Measurements from ENCODE around the gene DYDC1.
A peak's percentile ranks its signal among the peaks of the same experiment; 100 is the strongest.
"Not testable (repeated sequence)": the region's sequence is repeated elsewhere in the genome, so short reads cannot be mapped to it uniquely, and the experiment has no call there.

DYDC1 gene

DNA sequence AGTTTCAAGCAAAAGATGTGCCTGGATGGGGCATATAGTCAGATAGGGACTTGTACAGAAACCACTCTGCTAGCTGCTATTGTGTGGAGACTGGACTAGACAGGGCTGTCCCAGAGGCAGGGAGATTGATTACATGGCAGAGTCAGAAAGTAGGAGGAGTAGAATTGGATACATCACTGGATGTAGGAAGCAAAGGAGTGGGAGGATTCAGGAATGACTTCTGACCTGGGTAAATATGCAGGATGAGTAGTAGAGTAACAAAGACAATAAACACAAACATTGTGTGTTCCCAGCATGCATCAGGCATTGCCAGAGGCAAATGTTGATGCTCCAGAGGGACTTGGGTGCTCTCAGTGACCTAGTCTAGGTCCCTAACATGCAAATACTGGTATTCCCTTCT, 36.2 kb downstream of the DYDC1 start:
- peak overlapping the region; percentile 79 for H3K27ac ChIP-seq
- TF ChIP-seq, protein P1, sequence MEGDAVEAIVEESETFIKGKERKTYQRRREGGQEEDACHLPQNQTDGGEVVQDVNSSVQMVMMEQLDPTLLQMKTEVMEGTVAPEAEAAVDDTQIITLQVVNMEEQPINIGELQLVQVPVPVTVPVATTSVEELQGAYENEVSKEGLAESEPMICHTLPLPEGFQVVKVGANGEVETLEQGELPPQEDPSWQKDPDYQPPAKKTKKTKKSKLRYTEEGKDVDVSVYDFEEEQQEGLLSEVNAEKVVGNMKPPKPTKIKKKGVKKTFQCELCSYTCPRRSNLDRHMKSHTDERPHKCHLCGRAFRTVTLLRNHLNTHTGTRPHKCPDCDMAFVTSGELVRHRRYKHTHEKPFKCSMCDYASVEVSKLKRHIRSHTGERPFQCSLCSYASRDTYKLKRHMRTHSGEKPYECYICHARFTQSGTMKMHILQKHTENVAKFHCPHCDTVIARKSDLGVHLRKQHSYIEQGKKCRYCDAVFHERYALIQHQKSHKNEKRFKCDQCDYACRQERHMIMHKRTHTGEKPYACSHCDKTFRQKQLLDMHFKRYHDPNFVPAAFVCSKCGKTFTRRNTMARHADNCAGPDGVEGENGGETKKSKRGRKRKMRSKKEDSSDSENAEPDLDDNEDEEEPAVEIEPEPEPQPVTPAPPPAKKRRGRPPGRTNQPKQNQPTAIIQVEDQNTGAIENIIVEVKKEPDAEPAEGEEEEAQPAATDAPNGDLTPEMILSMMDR (conservative IDR thresholded peaks at IDR 0.05), result no peak

DNA sequence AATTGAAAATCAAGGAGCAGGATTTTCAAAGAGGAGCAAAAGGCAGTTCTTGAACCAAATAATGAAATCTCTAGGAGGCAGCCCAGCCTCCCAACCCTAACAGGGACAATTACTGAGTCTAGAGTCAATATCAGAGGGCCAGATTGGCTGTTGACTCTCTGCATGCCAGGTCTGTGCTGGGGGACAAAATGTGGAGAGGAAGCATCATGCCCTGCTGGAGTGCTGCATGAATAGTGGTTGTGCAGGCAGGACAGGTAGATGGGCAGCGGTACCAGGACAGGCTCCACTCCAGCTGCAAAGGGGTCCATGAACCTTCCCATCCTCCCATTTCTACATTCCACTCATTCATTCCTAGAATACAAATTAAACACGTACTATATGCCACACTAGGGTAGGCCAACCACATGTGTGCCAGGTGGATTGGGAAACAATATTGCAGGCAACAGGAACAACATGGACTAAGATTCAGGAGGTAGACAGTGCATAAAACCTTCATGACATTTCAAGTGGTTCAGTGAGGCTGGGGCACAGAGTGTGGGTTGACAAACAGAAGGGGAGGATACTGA, 36.7 kb downstream of the DYDC1 start:
- TF ChIP-seq, protein P1 (conservative IDR thresholded peaks at IDR 0.05), result no peak
- H3K27ac ChIP-seq, result peak overlapping the region; percentile 79

DNA sequence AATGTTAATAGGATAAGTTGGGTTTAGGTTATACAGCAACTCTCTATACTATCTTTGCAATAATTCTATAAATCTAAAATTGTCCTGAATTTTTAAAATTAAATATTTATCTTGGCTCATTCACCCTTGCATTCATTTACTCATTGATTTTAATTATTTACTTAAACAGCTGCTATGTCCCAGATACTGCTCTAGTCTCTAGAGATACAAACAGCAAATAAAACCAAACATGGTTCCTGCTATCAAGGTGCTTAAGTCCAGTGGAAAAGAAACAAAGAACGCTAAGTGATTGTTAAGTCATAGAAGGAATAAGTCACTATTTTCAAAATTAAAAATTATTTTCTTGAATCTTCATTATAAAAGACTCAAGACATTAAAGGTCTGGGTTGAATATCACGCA, 37.2 kb downstream of the DYDC1 start:
- peak overlapping the region; percentile 79 for H3K27ac ChIP-seq

DNA sequence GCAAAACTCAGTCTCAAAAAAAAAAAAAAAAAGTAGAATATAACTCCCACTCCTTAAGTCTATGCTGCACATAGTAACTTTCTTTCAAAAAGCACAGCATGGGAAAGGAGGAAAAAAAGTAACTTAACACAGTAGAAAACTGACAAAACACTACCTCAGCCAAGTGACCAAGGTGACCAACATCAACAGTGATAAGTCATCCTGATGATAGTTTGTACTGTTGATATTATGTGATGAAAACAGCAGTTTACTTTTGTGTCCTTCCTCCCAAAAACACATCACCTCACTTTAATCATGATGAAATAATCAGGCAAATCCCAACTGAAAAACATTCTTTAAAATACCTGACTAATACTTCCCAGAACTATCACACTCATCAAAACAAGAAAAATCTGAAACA, 37.8 kb downstream of the DYDC1 start:
- H3K27ac ChIP-seq, result peak overlapping the region; percentile 79
- TF ChIP-seq, protein P1 (conservative IDR thresholded peaks at IDR 0.05), result no peak

More for the DNA sequence above, 37.2 kb downstream of the DYDC1 start:
- TF ChIP-seq, protein P1 (conservative IDR thresholded peaks at IDR 0.05), result no peak

DNA sequence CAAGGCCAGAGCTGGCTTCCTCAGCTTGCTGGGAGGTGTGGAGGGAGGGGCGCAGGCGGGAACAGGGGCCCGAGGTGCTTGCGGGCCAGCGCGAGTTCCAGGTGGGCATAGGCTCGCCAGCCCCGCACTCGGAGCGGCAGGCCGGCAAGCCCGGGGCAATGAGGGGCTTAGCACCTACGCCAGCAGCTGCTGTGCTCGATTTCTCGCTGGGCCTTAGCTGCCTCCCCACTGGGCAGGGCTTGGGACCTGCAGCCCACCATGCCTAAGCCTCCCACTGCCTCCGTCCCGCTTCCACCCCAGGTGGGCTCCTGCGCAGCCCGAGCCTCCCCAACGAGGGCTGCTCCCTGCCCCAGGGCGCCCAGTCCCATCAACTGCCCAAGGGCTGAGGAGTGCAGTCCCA, 41.2 kb downstream of the DYDC1 start:
- TF ChIP-seq, protein P1 (conservative IDR thresholded peaks at IDR 0.05), result no peak
- no peak overlapping the region for H3K27ac ChIP-seq

DNA sequence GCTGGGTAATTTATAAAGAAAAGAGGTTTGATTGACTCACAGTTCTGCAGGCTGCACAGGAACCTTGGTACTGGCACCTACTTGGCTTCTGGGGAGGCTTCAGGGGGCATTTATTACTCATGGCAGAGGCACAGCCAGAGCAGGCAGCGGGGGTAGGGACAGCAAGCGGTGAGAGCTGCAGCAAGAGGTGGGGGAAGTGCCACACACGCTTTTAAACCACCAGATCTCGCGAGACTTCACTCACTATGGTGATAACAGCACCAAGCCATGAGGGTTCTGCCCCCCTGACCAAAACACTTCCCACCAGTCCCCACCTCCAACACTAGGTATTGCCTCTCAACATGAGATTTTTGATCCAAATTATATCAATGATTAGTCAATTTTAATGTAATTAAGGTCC, 43.0 kb downstream of the DYDC1 start:
- TF ChIP-seq, protein P1 (conservative IDR thresholded peaks at IDR 0.05), result no peak
- no peak overlapping the region for H3K27ac ChIP-seq

DNA sequence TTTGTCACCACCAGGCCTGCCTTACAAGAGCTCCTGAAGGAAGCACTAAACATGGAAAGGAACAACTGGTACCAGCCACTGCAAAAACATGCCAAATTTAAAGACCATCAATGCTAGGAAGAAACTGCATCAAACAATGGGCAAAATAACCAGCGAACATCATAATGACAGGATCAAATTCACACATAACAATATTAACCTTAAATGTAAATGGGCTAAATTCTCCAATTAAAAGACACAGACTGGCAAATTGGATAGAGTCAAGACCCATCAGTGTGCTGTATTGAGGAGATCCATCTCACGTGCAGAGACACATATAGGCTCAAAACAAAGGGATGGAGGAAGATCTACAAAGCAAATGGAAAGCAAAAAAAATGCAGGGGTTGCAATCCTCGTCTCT, 50.6 kb downstream of the DYDC1 start:
- H3K27ac ChIP-seq, result not testable (repeated sequence)

DNA sequence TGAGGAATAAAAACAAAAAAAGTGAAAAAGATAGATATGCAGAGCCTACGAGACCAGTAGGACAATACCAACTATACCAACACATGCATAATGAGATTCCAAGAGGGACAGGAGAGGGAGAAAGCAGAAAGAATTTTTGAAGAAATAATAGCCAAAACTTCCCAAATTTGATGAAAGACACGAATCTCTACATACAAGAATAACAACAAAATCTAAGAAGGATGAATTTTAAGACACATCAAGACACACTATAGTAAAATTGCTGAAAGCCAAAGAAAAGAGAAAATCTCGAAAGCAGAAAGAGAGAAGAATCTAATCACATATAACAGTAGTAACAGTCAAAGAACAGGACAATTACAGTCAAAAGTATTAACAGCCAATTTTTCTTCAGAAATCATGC, 59.6 kb downstream of the DYDC1 start:
- TF ChIP-seq, protein P1 (conservative IDR thresholded peaks at IDR 0.05), result no peak
- no peak overlapping the region for H3K27ac ChIP-seq

Data from VCaP (cell line).